Measurements from ENCODE around the gene MPPE1.

DNA sequence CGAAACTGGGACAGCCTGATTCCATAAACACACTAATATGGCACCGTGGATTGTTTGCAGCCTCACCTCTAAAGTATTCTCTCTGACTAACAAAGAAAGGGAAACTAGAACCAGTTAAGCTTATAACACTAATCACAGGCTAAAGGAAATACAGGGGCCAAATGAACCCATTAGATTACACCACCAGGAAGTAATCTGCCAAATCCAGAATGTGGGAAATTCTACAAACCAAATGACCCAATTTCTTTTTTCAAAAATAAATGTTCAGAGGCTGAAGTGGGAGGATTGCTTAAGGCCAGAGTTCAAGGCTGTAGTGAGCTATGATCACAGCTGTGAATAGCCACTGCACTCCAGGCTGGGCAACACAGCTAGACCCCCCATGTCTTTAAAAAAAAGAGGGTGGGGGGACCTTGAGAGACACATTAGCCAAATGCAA, 1.5 kb upstream of the MPPE1 start:
- TF ChIP-seq POLR2A (IDR thresholded peaks at IDR 0.05; ENCODE audit: low read depth, low read length) (no peak), TAF1 (IDR thresholded peaks at IDR 0.05; ENCODE audit: low read depth, low read length) (no peak), SPI1 (IDR thresholded peaks at IDR 0.05; ENCODE audit: low read depth, low read length) (no peak)

Measured in GM12891 (cell line).